OCI-M2 (cell line): ENCODE data around the gene EEF1A2.

ENCODE experiments used
- DNase-seq: peaks from one replicate; lab custom pipeline; 2025; ENCODE audit not compliant: unreplicated experiment; lab: John Stamatoyannopoulos, UW

Gene EEF1A2

DNA sequence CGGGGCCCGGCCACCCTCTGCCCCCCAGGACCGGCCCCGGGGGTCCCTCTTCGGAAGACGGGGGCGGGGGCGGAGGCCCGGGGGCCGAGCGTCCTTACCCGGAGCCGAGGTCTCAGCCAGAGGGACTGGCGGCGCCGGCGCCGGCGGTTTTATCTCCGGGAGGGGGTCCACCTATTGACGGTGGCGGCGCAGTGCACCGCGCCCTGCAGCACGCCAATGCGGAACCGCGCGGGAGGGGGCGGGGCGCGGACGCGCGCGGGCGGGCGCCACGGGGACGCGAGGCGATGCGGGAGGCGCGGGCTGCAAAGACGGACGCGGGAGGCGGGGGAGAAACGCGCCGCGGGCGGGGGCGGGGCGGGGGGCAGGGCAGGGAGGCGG lies at the start of gene EEF1A2:
Gene EEF1A2 (minus strand): TSS at position 124 of the 378 bp plus-strand sequence. CDS start 1,320 bp downstream, outside the sequence.
- no peak for DNase-seq

DNA sequence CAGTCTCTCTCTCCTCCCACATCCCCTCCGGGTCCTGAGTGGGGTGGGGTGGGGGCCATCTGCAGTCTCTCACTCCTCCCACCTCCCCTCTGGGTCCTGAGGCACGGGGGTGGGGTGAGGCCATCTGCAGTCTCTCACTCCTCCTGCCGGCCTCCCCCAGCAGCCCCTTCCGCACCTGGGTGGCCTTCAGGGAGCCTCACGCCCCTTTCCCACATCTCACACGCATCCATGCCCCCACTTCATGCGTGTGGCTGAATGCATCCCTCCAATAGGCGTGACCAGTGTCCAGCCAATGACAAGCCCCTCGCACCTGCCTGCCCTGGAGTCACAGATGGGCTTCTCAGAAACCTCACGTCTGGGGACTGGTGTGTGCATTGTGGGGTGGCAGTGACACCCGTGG lies 49.7 kb upstream of the EEF1A2 start:
- DNase-seq = no peak

DNA sequence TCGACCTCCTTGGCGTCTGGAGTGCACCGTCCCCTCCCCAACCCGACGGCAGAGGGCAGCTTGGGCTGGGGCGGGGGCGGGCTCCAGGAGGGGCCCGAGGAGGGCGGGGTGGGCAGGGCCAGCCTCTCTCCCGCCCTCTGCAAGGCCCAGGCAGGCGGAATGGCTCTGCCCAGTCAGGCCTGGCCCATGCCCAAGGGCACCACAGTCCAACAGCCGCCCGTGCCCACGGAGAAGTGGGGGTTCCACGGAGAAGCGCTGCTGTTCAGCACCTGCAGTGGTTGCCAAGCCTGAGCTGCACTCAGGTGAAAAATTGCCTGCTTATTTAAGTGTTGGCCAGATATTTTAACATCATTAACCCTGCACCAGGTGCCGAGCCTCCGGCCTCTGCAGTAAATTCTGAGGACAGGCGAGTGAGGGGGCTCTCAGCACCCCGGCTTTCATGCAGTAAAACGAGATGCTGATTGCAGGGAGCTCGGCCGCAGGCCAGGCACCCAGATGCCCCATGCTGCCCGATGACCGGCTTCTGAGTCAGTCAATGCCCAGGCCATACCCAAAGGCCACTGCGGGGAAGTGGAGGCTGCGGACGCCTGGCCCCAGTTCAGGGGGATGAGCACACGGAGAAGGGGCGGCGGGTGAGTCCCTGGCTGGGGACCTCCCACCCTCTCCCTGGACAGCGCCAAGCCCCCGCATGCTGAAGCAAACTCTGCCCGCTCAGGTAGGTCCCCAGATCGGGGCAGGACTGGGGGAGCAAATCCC lies 49.0 kb upstream of the EEF1A2 start, which contains the start of gene SRMS:
Gene SRMS (minus strand): TSS at position 25 of the 756 bp plus-strand sequence. CDS start 286 bp downstream, outside the sequence.
- no peak for DNase-seq

DNA sequence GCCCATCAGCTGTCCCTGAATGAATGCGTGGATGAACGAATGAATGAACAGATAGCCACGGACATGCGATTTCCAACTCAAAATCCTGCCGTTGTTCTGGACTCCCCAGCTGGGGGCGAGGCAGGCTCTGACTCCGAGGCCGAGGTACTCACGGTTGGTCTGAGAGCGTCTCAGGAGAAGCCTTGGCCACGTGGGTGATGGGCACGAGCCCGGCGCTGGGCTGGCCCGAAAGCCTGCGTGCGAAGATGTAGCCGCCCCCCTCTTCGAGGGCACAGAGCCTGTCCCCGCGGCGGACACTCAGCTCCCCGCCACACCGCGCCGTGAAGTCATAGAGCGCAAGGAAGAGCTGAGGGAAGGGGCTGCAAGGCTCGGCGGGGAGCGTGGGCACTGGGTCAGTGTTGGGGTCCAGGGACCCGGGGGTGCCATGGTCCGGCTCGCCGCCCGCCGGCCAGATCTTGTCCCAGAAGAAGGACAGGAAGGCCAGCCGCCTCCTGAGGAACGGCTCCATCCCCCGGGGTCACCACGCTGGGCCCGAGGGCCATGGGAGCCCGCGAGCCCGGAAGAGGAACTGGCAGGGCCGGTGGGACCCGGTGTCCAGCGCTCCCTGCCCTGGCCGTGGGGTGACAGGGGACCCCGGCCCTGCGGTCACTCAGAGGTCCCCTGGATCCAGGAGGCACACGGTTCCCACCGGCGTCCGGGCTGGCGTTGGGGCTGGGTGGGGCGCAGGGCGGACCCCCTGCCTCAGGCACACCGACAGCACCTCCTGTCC lies 48.3 kb upstream of the EEF1A2 start:
- DNase-seq = no peak

DNA sequence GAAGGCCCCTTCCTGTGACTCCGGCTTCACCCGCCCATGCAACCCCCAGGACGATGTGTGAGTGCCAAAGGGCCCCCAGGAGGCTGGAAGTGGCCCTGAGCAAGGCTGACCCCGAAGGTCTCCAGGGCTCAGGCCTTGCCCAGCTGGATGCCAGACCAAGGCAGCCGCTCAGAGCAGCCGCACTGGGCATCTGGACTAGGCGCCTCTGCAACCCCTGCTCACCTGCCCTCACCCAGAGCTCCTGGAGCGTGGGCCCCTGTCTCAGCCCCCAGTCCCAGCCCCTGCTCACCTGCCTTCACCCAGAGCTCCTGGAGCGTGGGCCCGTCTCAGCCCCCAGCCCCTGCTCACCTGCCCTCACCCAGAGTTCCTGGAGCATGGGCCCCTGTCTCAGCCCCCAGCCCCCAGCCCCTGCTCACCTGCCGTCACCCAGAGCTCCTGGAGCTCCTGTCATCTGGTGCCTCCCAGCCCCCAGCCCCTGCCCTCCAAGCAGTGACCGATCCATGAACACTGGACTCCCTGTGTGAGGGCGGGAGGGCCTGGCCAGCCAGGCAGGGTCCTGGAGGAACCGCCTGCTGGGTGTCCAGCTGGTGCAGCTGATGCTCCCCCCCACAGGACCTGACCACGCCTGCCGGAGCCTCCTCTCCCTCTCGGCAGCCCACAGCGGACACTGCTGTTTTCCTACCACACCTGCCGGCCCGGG lies 47.5 kb upstream of the EEF1A2 start:
- no peak for DNase-seq

DNA sequence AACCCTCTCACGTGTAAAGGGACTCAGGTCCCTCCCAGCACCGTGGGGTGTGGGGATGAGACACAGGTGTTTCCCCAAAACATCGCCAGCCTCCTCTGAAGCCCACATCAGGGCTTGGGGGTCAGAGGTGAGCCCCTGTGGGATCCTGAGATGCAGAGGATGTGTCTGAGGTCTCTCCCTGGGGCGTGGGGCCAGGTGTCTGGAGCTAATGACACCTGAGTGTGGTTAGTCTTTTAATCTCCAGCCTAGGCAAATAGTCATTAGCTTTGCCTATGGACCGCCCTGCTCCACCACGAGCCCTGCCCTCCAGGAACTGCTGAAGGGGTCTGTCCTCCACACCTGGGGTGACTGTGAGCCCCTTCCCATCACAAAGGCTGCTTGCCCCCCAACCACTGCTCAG lies 46.9 kb upstream of the EEF1A2 start:
- no peak for DNase-seq

DNA sequence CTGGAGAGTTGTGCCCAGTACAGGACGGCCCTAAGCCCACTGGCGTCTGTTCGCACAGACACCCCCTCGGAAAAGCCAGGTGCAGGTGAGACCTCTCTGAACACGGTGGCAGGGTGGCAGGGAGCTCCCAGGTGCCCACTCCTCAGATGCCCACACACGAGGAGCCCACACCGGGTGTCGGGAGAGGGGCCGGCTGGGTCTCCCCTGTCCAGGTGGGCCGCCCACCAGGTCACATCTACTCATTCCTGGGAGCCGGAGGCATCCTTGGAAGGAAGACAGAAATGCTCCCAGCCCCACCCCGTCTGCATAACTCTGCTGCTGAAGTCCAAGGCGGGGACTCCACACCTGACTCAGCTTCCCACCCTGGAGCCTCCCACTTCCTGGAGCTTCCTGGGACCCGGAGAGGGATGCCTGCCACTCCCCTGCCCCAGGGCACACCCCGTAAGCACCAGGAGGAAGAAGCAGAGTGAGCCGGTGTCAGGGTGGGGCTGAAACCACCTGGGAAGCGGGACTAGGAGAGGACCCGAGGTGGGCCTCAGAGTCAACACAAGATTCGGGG lies 46.2 kb upstream of the EEF1A2 start:
- no peak for DNase-seq

DNA sequence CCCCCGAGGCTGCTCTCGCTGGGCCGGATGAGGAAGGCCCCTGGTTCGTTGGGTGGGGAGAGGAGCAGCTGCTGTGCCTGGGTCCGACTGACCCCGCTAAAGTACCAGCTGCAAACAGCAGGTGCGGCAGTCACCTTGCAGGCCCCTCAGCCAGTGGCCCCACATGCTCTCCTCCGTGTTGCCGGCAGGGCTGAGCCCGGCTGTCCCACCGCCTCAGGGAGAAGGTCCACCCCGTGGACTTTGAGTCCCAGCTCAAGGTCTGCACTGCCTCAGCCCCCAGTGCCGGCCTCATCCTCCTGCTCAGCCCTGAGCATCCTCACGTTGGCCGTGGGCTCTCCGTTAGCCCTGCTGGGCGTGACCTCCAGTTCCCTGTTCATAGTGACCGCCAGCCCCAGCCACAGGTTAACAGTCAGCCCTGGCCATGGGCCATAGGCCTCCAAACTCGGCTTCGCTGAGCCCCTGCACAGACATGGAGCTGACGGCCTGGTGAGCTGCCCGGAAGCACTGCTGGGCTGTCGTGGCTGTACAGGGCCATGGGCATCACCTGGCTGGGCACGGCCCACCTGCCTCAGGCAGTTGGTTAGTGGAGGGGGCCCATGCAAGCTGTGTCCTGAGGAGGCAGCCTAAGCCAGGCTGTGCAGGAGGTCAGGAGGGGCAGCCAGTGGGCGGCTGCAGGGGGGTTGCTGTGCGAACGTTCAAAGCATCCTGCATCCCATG lies 45.5 kb upstream of the EEF1A2 start:
- DNase-seq = no peak

DNA sequence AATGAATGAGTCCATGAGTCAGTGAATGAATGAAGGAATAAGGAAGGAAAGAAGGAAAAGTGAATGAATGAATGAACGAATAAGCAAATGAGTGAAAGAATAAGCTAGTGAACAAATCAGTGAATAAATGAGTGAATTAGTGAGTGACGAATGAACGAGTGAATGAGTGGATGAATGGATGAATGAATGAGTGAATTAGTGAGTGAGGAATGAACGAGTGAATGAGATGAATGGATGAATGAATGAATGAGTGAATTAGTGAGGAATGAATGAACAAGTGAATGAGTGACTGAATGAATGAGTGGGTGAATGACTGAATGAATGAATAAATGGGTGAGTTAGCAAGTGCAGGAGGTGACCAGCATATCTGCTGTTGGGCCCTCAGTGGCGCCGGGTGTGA lies 44.9 kb upstream of the EEF1A2 start:
- no peak for DNase-seq

DNA sequence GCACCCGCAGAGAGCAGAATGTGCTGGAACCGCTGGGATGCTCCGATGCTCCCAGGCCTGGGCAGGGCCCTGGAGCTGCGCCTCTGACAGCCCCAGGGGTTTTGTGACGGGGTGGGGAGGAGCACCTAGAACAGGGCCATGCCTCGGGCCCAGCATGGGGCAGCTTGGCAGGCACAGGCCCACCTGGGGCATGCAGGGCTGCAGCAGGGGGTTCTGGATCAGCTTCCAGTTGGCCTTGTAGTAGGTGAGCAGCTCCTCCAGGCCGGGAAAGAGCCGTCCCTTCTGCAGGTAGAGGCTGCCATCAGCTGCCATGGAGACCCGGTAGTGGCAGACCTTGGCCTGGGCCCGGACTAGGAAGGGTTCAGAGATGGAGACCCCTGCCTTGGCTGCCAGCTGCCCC lies 44.2 kb upstream of the EEF1A2 start:
- no peak for DNase-seq

DNA sequence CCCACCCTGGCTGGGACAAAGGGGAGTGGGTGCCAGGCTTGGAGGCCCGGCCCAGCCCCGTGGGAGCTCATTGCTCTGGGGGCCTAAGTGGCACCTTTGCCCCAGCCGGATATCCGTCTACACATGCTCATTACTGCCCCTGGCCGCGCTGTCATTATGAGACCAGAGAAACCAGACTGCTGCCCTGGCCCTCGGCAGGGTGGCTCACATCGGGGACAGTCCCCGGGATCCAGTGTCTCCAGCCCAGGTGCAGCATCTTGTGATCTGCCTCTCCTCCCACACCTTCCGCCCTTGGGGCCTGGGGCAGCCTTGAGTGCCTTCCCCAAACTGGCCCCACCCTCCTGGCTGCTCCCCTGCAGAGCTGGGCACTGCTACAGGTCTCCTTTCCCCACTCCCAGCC lies 43.8 kb upstream of the EEF1A2 start:
- DNase-seq = no peak

DNA sequence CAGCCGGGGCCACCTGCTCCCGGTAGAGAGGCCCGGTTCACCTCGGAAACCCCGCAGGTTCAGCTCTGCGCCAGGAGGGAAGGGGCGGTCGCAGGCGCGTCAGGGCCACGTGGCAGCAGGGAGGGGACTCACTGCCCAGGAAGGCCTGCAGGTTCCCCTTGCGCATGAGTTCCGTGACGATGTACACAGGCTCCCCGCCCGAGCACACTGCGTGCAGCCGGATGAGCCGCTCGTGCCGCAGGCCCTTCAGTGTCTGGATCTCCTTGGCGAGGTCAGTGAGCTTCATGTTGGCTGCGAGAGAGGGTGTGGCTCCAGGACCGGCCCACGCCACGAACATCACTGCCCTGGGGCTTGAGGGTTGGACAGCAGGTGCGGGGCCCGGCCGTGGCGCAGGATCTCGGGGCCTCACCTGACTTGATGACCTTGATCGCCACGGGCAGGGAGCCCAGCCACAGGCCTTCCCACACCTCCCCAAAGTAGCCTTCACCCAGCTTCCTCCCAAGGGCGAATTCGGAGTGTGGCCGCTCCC lies 43.2 kb upstream of the EEF1A2 start:
- no peak for DNase-seq

DNA sequence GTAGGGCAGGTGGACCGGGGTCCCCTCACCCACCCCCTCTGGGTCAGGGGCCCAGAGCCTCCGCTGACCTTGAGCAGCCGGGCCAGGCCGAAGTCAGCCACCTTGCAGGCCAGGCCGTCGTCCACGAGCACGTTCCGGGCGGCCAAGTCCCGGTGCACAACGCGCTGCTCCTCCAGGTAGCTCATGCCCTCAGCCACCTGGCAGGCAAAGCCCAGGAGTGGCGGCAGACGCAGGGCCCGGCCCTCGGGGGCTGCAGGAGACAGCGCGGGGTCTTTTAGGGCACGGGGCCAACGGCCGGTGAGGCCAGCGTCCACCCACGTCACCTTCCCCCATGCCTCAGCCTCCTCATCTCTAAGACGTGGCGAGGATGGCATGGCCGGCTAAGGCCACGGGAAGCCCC lies 42.5 kb upstream of the EEF1A2 start:
- no peak for DNase-seq

DNA sequence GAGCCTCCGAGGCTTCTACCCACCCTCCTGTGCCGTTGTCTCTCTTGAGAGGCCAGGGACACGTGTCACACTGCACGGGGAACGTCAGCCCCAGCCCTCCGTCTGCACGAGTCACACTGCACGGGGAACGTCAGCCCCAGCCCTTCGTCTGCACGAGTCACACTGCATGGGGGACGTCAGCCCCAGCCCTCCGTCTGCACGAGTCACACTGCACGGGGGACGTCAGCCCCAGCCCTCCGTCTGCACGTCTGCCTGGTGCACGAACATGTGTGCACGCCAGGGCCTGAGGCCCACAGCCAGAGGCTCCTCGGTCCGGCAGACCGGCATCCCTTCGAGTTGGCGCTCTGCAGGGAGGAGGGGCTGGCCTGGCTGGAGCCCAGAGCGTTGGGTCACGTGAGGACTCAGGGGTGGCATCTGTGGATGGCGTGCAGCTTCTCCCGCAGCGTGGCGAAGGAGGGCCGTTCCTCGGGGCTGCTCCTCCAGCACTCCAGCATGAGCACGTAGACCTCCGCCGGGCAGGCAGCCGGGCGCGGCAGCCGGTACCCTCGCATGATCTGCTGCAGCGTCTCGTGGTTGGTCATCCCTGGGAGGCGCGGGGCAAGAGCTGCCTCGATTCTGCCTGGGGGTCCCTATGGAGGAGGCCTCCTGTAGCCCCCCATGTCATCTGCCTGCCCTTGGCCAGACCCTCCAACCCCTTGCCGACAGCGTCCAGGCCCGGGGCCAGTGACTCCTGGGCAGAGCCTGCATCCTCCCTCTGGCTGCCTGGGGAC lies 41.7 kb upstream of the EEF1A2 start:
- no peak for DNase-seq

DNA sequence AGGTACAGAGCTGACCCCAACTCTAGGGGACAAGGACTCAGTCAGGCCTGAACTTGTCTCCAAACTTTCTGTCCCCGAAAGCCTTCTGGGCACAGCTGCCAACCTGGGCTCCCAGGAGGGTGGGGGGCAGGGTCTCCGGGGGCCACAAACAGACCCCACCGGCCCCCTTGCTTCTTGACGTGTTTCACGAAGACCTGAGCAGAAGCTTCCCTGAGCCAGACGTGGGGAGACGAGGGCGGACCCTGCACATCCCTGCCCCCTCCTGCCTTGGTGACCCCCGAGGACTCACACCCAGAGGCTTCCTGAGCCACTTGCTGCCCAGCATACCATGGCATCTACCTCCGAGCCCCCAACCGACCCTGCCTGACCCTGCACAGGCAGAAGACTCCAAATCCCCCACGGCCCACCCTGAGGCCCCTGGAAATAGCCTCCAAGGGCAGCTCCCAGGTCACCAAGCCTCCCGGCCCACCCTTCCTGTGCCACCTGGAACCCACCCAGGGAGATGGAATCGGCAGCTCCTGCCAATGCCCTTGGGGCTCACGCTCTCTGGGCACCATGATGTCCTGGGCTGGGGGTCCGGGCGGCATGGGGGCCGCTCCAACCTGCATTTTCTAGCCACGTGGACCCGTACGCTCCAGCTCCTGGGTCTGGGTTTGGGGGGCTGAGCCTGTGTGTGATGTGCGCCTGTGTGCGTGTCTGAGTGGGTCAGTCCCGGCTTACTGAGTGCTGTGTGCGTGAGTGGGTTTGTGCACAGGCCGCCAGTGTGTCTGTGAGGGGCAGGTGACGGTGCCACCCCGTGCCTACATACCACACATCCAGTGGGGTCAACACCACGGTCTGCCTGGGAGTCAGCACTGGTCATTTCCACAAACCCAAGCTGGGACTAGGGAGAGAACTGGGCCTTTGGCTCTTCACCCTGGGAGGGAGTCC lies 40.8 kb upstream of the EEF1A2 start:
- DNase-seq = no peak

DNA sequence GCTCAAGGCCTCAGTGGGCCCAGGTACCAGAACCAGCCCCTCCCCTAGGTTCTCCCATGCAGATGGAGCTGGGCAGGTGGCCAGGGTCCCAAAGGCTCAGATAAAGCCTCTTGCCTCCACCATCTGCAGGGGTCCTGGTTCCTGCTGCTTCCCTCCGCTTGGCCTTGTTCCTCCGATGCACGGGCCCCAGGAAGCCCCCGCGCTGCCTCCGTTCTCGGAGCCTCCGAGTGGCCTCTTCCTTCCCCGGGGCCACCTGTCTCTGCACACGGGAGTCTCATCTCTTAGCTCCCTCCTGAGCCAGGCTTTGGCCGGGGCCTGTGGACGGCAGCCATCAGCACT lies 40.2 kb upstream of the EEF1A2 start:
- no peak for DNase-seq

DNA sequence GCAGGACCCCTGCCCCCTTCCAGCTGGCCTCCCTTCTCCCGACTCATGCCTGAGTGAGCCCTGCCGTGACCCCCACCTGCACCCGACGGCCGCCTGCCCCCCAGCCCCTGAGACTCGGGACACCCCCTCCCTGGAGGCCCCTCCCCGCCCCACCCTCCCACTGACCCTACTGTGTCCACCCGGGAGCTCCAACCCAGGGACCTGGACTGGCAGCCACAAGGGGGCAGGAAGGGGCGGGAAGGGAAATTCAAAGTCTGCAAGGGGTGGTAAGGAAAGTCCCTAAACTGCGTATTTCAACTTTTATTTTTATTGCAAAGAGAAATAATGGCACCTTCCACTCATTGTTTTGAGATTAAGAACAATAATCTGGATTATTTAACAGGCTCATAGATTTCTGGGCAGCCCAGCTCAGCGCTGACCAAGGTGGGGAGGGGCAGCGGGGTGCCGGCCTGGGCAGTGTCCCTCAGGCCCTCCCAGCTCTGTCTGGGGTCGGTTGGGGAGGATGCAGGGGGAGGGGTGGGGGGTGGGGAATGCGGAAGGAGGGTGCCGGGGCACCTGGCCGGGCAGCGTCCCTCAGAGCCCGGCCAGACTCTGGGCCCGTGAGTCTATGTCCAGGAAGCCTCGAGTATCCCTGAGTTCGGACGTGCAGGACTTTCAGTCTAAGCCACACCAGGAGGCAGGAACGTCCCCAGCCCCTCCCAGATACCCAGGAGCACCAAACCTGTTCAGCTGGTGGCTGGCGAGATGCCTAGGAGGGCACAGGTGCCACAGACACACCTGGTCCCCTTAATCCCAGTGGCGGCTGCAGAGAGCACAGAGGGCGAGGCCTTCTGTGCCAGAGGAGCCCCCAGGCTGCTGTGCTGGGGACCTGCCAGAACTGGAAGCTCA lies 39.6 kb upstream of the EEF1A2 start:
- no peak for DNase-seq
